Right renal pelvis (tissue), 4 donors: ENCODE data around the gene SPDYE1. TPM values are rescaled to one million over a fixed set of nuclear protein-coding genes. Genes with fewer than 3 reads are reported as not detected.

Experiments
- DNase-seq, 4 donors: peaks; one replicate each; pipeline ENCODE4 v3.0.0-alpha.2; 2013; ENCODE audit warnings: low read depth in 4 of 4, low spot score in 3 of 4, missing footprints in 1 of 4
- polyA plus RNA-seq, 4 donors: library from polyadenylated mRNA; unstranded; fragments of 120-200 nt; gene quantifications; one replicate each; pipeline ENCODE4 v1.2.1, GENCODE V29; 2013; ENCODE audit not compliant: insufficient read length in 4 of 4

Gene SPDYE1
- polyA plus RNA-seq, 4 donors, result 0.51 to 0.97 (median 0.52) TPM

GRCh38 chr7:44059219-44060090 is 61.8 kb downstream of the SPDYE1 start:
- no peak for DNase-seq

Other genes with a start within 250 kb of the SPDYE1 start
- gene BLVRA, start 239.2 kb upstream of the SPDYE1 start, polyA plus RNA-seq, result 10 to 100 TPM; 52.0 to 57.2 (median 54.9) TPM
- 100 to 1,000 TPM in 1 of 4 donors, 10 to 100 TPM in 3; 72.2 to 101 (median 76.9) TPM for gene MRPS24, start 128.4 kb upstream of the SPDYE1 start, polyA plus RNA-seq
- gene URGCP, start 91.3 kb upstream of the SPDYE1 start, polyA plus RNA-seq, result 10 to 100 TPM; 30.0 to 34.5 (median 33.4) TPM
- gene UBE2D4, start 71.5 kb upstream of the SPDYE1 start, polyA plus RNA-seq, result 10 to 100 TPM; 20.0 to 24.7 (median 22.4) TPM
- gene DBNL, start 46.8 kb downstream of the SPDYE1 start, polyA plus RNA-seq, result 10 to 100 TPM; 61.2 to 76.0 (median 67.0) TPM
- gene PGAM2, start 67.7 kb downstream of the SPDYE1 start, polyA plus RNA-seq, result 1 to 10 TPM; 1.4 to 5.4 (median 3.0) TPM
- gene POLM, start 84.6 kb downstream of the SPDYE1 start, polyA plus RNA-seq, result 10 to 100 TPM; 19.2 to 23.1 (median 20.9) TPM
- 10 to 100 TPM; 55.4 to 75.0 (median 67.7) TPM for gene AEBP1, start 106.4 kb downstream of the SPDYE1 start, polyA plus RNA-seq
- 100 to 1,000 TPM; 116 to 131 (median 120) TPM for gene POLD2, start 125.7 kb downstream of the SPDYE1 start, polyA plus RNA-seq
- under 1 TPM; 0.37 to 0.99 (median 0.56) TPM for gene MYL7, start 143.4 kb downstream of the SPDYE1 start, polyA plus RNA-seq
- gene GCK, start 191.5 kb downstream of the SPDYE1 start, polyA plus RNA-seq, result 1 to 10 TPM; 2.6 to 4.8 (median 3.7) TPM
- 10 to 100 TPM; 76.3 to 84.9 (median 79.0) TPM for gene YKT6, start 203.1 kb downstream of the SPDYE1 start, polyA plus RNA-seq